Measurements from ENCODE around the gene YKT6. TPM values are rescaled to one million over a fixed set of nuclear protein-coding genes. Genes with fewer than 3 reads are reported as not detected.

Gene YKT6
- total RNA-seq, 4 donors from 2014 or later = 43.3 to 50.7 (median 49.7) TPM

- no peak for TF ChIP-seq CTCF (IDR thresholded peaks at IDR 0.05; ENCODE audit: low read depth)
Observed at GRCh38 chr7:44226396-44226753, 25.6 kb downstream of the YKT6 start.

GRCh38 chr7:44227911-44228310 lies 27.1 kb downstream of the YKT6 start:
- no peak for TF ChIP-seq CTCF (IDR thresholded peaks at IDR 0.05; ENCODE audit: low read depth)

- TF ChIP-seq CTCF (IDR thresholded peaks at IDR 0.05; ENCODE audit: low read depth) = no peak
Observed at GRCh38 chr7:44228571-44229350, 28.0 kb downstream of the YKT6 start.

- no peak for TF ChIP-seq CTCF (IDR thresholded peaks at IDR 0.05; ENCODE audit: low read depth)
Observed at GRCh38 chr7:44229546-44230105, 28.8 kb downstream of the YKT6 start.

- no peak for TF ChIP-seq CTCF (IDR thresholded peaks at IDR 0.05; ENCODE audit: low read depth)
Observed at GRCh38 chr7:44230286-44230685, 29.5 kb downstream of the YKT6 start.

- no peak for TF ChIP-seq CTCF (IDR thresholded peaks at IDR 0.05; ENCODE audit: low read depth)
Observed at GRCh38 chr7:44231088-44231487, 30.3 kb downstream of the YKT6 start.

- no peak for TF ChIP-seq CTCF (IDR thresholded peaks at IDR 0.05; ENCODE audit: low read depth)
Observed at GRCh38 chr7:44232396-44232795, 31.6 kb downstream of the YKT6 start.

All from subcutaneous adipose tissue (tissue), 4 donors.